Thoracic aorta (tissue), 2 donors: ENCODE measurements around the gene KLC4. TPM values are rescaled to one million over a fixed set of nuclear protein-coding genes. Genes with fewer than 3 reads are reported as not detected.

ENCODE experiments used
- ATAC-seq: fragments of 150-250 bp; one replicate; pipeline ENCODE4 v1.8.0; 2017; ENCODE audit warnings: low read depth; ENCODE audit not compliant: insufficient number of reproducible peaks, low FRiP score
- DNase-seq: peaks from one replicate; pipeline ENCODE4 v3.0.0-alpha.2; 2020; ENCODE audit warnings: low spot score
- H3K27ac ChIP-seq, 2 donors: fragments of 200-600 bp; sonication (generic); 1 replicate in 1 of 2; 2 replicates in 1 of 2; pipeline ENCODE4 v1.5.1; 2016; ENCODE audit warnings: mild to moderate bottlenecking in 2 of 2, moderate library complexity in 2 of 2
- H3K27me3 ChIP-seq: fragments of 200-600 bp; sonication (generic); replicated peaks from 2 replicates; pipeline ENCODE4 v1.6.0; 2016; ENCODE audit warnings: mild to moderate bottlenecking; ENCODE audit not compliant: insufficient read depth
- H3K36me3 ChIP-seq: fragments of 200-600 bp; sonication (generic); one replicate; pipeline ENCODE4 v1.5.1; 2016
- H3K4me1 ChIP-seq, 2 donors: fragments of 200-600 bp; sonication (generic); 1 replicate in 1 of 2; 2 replicates in 1 of 2; pipeline versions ENCODE4 v1.5.1 to v1.6.0; 2016; ENCODE audit warnings: low read depth in 2 of 2, mild to moderate bottlenecking in 1 of 2; ENCODE audit not compliant: control insufficient read depth in 1 of 2
- H3K4me3 ChIP-seq: fragments of 200-600 bp; sonication (generic); 2 replicates; pipeline ENCODE4 v1.5.1; 2016; ENCODE audit warnings: mild to moderate bottlenecking
- H3K9me3 ChIP-seq: fragments of 200-600 bp; sonication (generic); 2 replicates; pipeline ENCODE4 v1.5.1; 2016
- CTCF ChIP-seq: fragments of 200-600 bp; sonication (generic); IDR thresholded peaks from one replicate; pipeline ENCODE4 v1.5.1; 2019; ENCODE audit warnings: antibody characterized with exemption
- total RNA-seq, 2 donors: library from RNA; depleted of rRNA; stranded (reverse); fragments of >200 nt; gene quantifications; one replicate each; pipeline versions ENCODE4 v1.1.0 to v1.2.3, GENCODE V29; 2016

KLC4 gene
- total RNA-seq, 2 donors from 2014 or later = 22.9 to 33.5 TPM

GRCh38 chr6:43020052-43020705 is 39.3 kb upstream of the KLC4 start:
- H3K4me1 ChIP-seq = peaks cover 31 to 59% of the 10 kb centered on the region in 2 donors
- no peaks in the 10 kb centered on the region for H3K9me3 ChIP-seq
- ATAC-seq (no peak), DNase-seq (no peak)
- no peaks in the 10 kb centered on the region for H3K27me3 ChIP-seq
- no peak overlapping the region for H3K4me3 ChIP-seq
- no peak for TF ChIP-seq CTCF
- H3K27ac ChIP-seq = peak overlapping the region; percentile 81 to 90
- H3K36me3 ChIP-seq = peaks cover 27% of the 10 kb centered on the region

- peak overlapping the region; percentile 92 for H3K4me3 ChIP-seq
- no peaks in the 10 kb centered on the region for H3K27me3 ChIP-seq
- DNase-seq (no peak), ATAC-seq (no peak)
- H3K27ac ChIP-seq = peak overlapping the region; percentile 81 to 90
- peaks cover 34% of the 10 kb centered on the region for H3K36me3 ChIP-seq
- peaks cover 25 to 53% of the 10 kb centered on the region in 2 donors for H3K4me1 ChIP-seq
- no peaks in the 10 kb centered on the region for H3K9me3 ChIP-seq
- no peak for TF ChIP-seq CTCF
Measured at GRCh38 chr6:43020847-43021246, 38.6 kb upstream of the KLC4 start.

GRCh38 chr6:43021270-43022047 is 38.0 kb upstream of the KLC4 start, which contains the start of gene RRP36:
Gene RRP36, plus strand, starts transcription at chr6:43021623. Its CDS starts 32 bp downstream, at chr6:43021655.
- DNase-seq (peak; percentile 30), ATAC-seq (peak; percentile 32)
- Histone ChIP-seq H3K27ac (peak within 1 kb of the TSS; percentile 81 to 90), H3K9me3 (no peaks in the 10 kb centered on the region), H3K4me1 (peaks cover 19 to 47% of the 10 kb centered on the region in 2 donors), H3K27me3 (no peaks in the 10 kb centered on the region), H3K36me3 (peaks cover 40% of the 10 kb centered on the region), H3K4me3 (peak within 1 kb of the TSS; percentile 92)
- no peak for TF ChIP-seq CTCF

- H3K27ac ChIP-seq = no peak overlapping the region
- H3K9me3 ChIP-seq = no peaks in the 10 kb centered on the region
- H3K27me3 ChIP-seq = no peaks in the 10 kb centered on the region
- H3K4me3 ChIP-seq = no peak overlapping the region
- ATAC-seq = no peak
- peaks cover 46% of the 10 kb centered on the region for H3K36me3 ChIP-seq
- no peak for TF ChIP-seq CTCF
- no peak for DNase-seq
- peaks cover 13 to 33% of the 10 kb centered on the region in 2 donors for H3K4me1 ChIP-seq
Measured at GRCh38 chr6:43024436-43024835, 35.0 kb upstream of the KLC4 start.

- no peak for TF ChIP-seq CTCF
- H3K36me3 ChIP-seq = peaks cover 53% of the 10 kb centered on the region
- no peaks in the 10 kb centered on the region for H3K9me3 ChIP-seq
- H3K27ac ChIP-seq = no peak overlapping the region
- DNase-seq (no peak), ATAC-seq (no peak)
- no peaks in the 10 kb centered on the region for H3K27me3 ChIP-seq
- H3K4me1 ChIP-seq = peaks cover 9 to 23% of the 10 kb centered on the region in 2 donors
- no peak overlapping the region for H3K4me3 ChIP-seq
Measured at GRCh38 chr6:43026365-43026764, 33.1 kb upstream of the KLC4 start.
